Measurements from ENCODE around the gene SULF2.

Gene SULF2

GRCh38 chr20:47668313-47669151 is 116.7 kb downstream of the SULF2 start:
- Histone ChIP-seq H3K27me3 (no peaks in the 10 kb centered on the region), H3K4me1 (ENCODE audit: control insufficient read depth in 1 of 2, insufficient read depth in 1 of 2, low read depth in 1 of 2, low read length in 1 of 2) (no peaks in the 10 kb centered on the region), H3K27ac (no peak overlapping the region), H3K4me3 (ENCODE audit: low read depth in 1 of 2, low read length in 1 of 2) (no peak overlapping the region), H3K9me3 (no peaks in the 10 kb centered on the region), H3K36me3 (peaks cover 91% of the 10 kb centered on the region)
- no peak for TF ChIP-seq CTCF (IDR thresholded peaks at IDR 0.05)

GRCh38 chr20:47667531-47668312 is 117.6 kb downstream of the SULF2 start:
- no peak overlapping the region for H3K4me3 ChIP-seq (ENCODE audit: low read depth in 1 of 2, low read length in 1 of 2)
- H3K36me3 ChIP-seq, result peaks cover 91% of the 10 kb centered on the region
- H3K9me3 ChIP-seq, result no peaks in the 10 kb centered on the region
- no peak overlapping the region for H3K27ac ChIP-seq
- no peaks in the 10 kb centered on the region for H3K27me3 ChIP-seq
- H3K4me1 ChIP-seq (ENCODE audit: control insufficient read depth in 1 of 2, insufficient read depth in 1 of 2, low read depth in 1 of 2, low read length in 1 of 2), result no peaks in the 10 kb centered on the region
- TF ChIP-seq CTCF (IDR thresholded peaks at IDR 0.05), result no peak

DNA sequence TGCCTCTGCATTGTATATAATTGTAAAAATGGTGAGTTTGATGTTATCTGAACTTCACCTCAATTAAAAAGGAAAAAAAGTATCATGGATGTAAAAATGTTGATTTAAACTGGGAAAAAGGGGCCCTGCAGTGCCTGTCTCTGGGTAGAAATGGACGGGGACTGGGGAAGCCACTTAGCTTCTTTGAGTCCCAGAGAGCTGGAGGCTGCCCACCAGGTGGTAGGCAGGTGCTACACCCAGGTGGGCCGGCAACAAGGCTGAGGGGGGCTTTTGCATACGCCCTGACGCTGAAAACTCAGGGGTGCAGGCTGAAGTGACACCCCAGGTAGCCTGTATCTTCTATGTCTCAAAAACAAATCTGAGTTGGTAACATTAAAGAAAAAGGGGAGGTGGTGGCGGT is 118.2 kb downstream of the SULF2 start:
- Histone ChIP-seq H3K27ac (no peak overlapping the region), H3K4me3 (ENCODE audit: low read depth in 1 of 2, low read length in 1 of 2) (no peak overlapping the region), H3K27me3 (no peaks in the 10 kb centered on the region), H3K4me1 (ENCODE audit: control insufficient read depth in 1 of 2, insufficient read depth in 1 of 2, low read depth in 1 of 2, low read length in 1 of 2) (no peaks in the 10 kb centered on the region), H3K36me3 (peaks cover 91% of the 10 kb centered on the region), H3K9me3 (no peaks in the 10 kb centered on the region)
- no peak for TF ChIP-seq CTCF (IDR thresholded peaks at IDR 0.05)

- Histone ChIP-seq H3K36me3 (peaks cover 91% of the 10 kb centered on the region), H3K27me3 (no peaks in the 10 kb centered on the region), H3K4me3 (ENCODE audit: low read depth in 1 of 2, low read length in 1 of 2) (no peak overlapping the region), H3K27ac (no peak overlapping the region), H3K4me1 (ENCODE audit: control insufficient read depth in 1 of 2, insufficient read depth in 1 of 2, low read depth in 1 of 2, low read length in 1 of 2) (no peaks in the 10 kb centered on the region), H3K9me3 (no peaks in the 10 kb centered on the region)
- TF ChIP-seq CTCF (IDR thresholded peaks at IDR 0.05), result no peak
These were observed 119.0 kb downstream of the SULF2 start for GRCh38 chr20:47666304-47666703.

DNA sequence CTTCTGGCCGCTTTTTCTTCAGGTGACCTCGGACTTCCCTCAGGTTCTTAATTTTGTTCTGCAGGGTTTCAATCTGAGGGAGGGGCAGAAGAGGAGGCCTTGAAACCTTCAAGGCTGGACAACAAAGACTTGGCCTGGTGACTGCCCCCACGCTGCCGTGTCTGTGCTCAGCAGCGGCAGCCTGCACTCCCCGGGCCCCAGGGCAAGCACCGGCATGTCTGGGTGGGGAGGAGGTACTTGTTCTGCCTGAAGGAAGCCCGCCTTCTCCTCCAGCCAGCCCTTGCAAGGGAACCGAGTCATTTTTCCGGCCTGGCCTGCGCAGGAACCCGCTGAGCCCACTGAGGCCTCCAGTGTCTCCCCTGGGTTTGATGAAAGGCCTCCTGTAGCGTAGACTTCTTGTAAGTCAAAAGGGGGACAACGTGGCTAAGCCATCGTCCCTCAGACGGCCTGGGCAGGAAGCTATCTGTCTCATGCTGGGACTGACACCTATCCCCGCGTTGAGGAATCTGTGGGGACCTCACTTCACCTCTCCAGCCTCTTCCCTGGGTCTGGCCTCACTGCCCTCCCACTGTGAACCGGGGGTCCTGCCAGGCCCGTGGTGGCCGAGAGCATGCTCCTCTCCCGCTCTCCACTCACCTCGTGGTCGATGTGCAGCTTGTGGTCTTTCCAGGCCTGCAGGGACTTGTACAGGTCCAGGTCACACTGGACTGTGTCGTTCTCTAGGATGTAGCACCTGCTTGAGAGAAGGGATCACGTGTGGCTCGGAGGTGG is 119.9 kb downstream of the SULF2 start:
- Histone ChIP-seq H3K36me3 (peaks cover 92% of the 10 kb centered on the region), H3K27ac (no peak overlapping the region), H3K9me3 (no peaks in the 10 kb centered on the region), H3K4me3 (ENCODE audit: low read depth in 1 of 2, low read length in 1 of 2) (no peak overlapping the region), H3K27me3 (no peaks in the 10 kb centered on the region), H3K4me1 (ENCODE audit: control insufficient read depth in 1 of 2, insufficient read depth in 1 of 2, low read depth in 1 of 2, low read length in 1 of 2) (no peaks in the 10 kb centered on the region)
- no peak for TF ChIP-seq CTCF (IDR thresholded peaks at IDR 0.05)

Data from neutrophil (primary cell).